Activated naive CD4-positive, alpha-beta T cell treated with anti-CD3 and anti-CD28 coated beads, Interleukin-2, amount 50 U/mL, for 72 hours (primary cell): ENCODE data around the gene USF1. TPM values are rescaled to one million over a fixed set of nuclear protein-coding genes. Genes with fewer than 3 reads are reported as not detected.
"Not testable (repeated sequence)": the region's sequence is repeated elsewhere in the genome, so short reads cannot be mapped to it uniquely, and the experiment has no call there.

ENCODE experiments used
- ATAC-seq, 2 donors: fragments of 150-1000 bp; cut with Tn5 transposase; 2 replicates each; pipeline ENCODE4 v1.10.0; 2021; ENCODE audit warnings: mild to moderate bottlenecking in 2 of 2, moderate library complexity in 2 of 2
- DNase-seq, 2 donors: peaks; one replicate each; pipeline ENCODE4 v3.0.0; 2021 to 2022; ENCODE audit warnings: low spot score in 2 of 2
- H3K27ac Mint-ChIP-seq, 2 donors: one replicate each; pipeline ENCODE4 v1.8.0; 2022; ENCODE audit warnings: mild to moderate bottlenecking in 2 of 2, mixed read lengths in 2 of 2
- H3K36me3 Mint-ChIP-seq, 2 donors: one replicate each; pipeline ENCODE4 v1.8.0; 2022; ENCODE audit warnings: mixed read lengths in 2 of 2
- H3K9me3 Mint-ChIP-seq, 2 donors: one replicate each; pipeline ENCODE4 v1.8.0; 2022; ENCODE audit warnings: mixed read lengths in 2 of 2
- total RNA-seq, 2 donors: library from RNA; stranded (reverse); gene quantifications; one replicate each; pipeline ENCODE4 v1.2.3, GENCODE V29; 2022

Gene USF1
- total RNA-seq, 2 donors from 2014 or later, result 50.8 to 90.6 TPM

- DNase-seq (no peak), ATAC-seq (no peak)
- no peaks in the 10 kb centered on the region for H3K9me3 Mint-ChIP-seq
- H3K27ac Mint-ChIP-seq, result no peak overlapping the region
- no peaks in the 10 kb centered on the region for H3K36me3 Mint-ChIP-seq
Observed at GRCh38 chr1:160993544-160994193, 52.1 kb downstream of the USF1 start.

- H3K9me3 Mint-ChIP-seq, H3K36me3 Mint-ChIP-seq, DNase-seq, H3K27ac Mint-ChIP-seq, ATAC-seq: not testable (repeated sequence)
Observed at GRCh38 chr1:160992036-160992435, 53.7 kb downstream of the USF1 start.

Other genes starting within 250 kb of the USF1 start
- 1 to 10 TPM; 5.2 to 9.7 TPM for gene LY9, start 249.8 kb downstream of the USF1 start, total RNA-seq
- gene CD244, start 183.1 kb downstream of the USF1 start, total RNA-seq, result under 1 TPM in 1 of 2 donors, not detected in 1; 0.36 TPM
- gene ITLN1, start 160.8 kb downstream of the USF1 start, total RNA-seq, result not detected
- not detected for gene ITLN2, start 91.2 kb downstream of the USF1 start, total RNA-seq
- 10 to 100 TPM; 26.0 to 63.6 TPM for gene F11R, start 24.8 kb downstream of the USF1 start, total RNA-seq
- 10 to 100 TPM; 59.3 to 66.8 TPM for gene TSTD1, start 7.0 kb downstream of the USF1 start, total RNA-seq
- gene ARHGAP30, start 23.9 kb upstream of the USF1 start, total RNA-seq, result 100 to 1,000 TPM; 116 to 180 TPM
- gene NECTIN4, start 43.6 kb upstream of the USF1 start, total RNA-seq, result under 1 TPM in 1 of 2 donors, not detected in 1; 0.16 TPM
- gene KLHDC9, start 52.4 kb upstream of the USF1 start, total RNA-seq, result 1 to 10 TPM in 1 of 2 donors, not detected in 1; 2.2 TPM
- gene PFDN2, start 72.1 kb upstream of the USF1 start, total RNA-seq, result 100 to 1,000 TPM in 1 of 2 donors, 10 to 100 TPM in 1; 95.3 to 156 TPM
- 10 to 100 TPM; 59.0 to 82.9 TPM for gene NIT1, start 72.1 kb upstream of the USF1 start, total RNA-seq
- gene DEDD, start 86.7 kb upstream of the USF1 start, total RNA-seq, result 10 to 100 TPM; 40.1 to 41.8 TPM
- gene UFC1, start 108.0 kb upstream of the USF1 start, total RNA-seq, result 100 to 1,000 TPM in 1 of 2 donors, 10 to 100 TPM in 1; 95.8 to 239 TPM
- 10 to 100 TPM; 30.3 to 60.3 TPM for gene USP21, start 113.5 kb upstream of the USF1 start, total RNA-seq
- 10 to 100 TPM; 28.2 to 41.0 TPM for gene PPOX, start 120.4 kb upstream of the USF1 start, total RNA-seq
- 10 to 100 TPM; 39.0 to 92.4 TPM for gene B4GALT3, start 131.5 kb upstream of the USF1 start, total RNA-seq
- gene ADAMTS4, start 153.1 kb upstream of the USF1 start, total RNA-seq, result 1 to 10 TPM; 2.7 to 4.2 TPM
- 100 to 1,000 TPM; 115 to 126 TPM for gene NDUFS2, start 156.4 kb upstream of the USF1 start, total RNA-seq
- 1 to 10 TPM in 1 of 2 donors, under 1 TPM in 1; 0.49 to 7.4 TPM for gene FCER1G, start 169.3 kb upstream of the USF1 start, total RNA-seq
- gene APOA2, start 177.7 kb upstream of the USF1 start, total RNA-seq, result not detected
- 10 to 100 TPM; 13.3 to 17.7 TPM for gene TOMM40L, start 180.1 kb upstream of the USF1 start, total RNA-seq
- not detected for gene NR1I3, start 192.2 kb upstream of the USF1 start, total RNA-seq
- gene PCP4L1, start 212.8 kb upstream of the USF1 start, total RNA-seq, result under 1 TPM in 1 of 2 donors, not detected in 1; 0.97 TPM